HG02840 (cell line): Measurements from ENCODE around the gene RPS6KA2.

Source experiments
- ATAC-seq: cut with Tn5 transposase; IDR thresholded peaks from one replicate; pipeline ENCODE4 v1.9.1; 2021; ENCODE audit warnings: mild to moderate bottlenecking, moderate library complexity, moderate number of reproducible peaks; ENCODE audit not compliant: unreplicated experiment, low FRiP score

The RPS6KA2 gene

GRCh38 chr6:166474721-166475565 lies 152.1 kb downstream of the RPS6KA2 start:
- ATAC-seq, result no peak

DNA sequence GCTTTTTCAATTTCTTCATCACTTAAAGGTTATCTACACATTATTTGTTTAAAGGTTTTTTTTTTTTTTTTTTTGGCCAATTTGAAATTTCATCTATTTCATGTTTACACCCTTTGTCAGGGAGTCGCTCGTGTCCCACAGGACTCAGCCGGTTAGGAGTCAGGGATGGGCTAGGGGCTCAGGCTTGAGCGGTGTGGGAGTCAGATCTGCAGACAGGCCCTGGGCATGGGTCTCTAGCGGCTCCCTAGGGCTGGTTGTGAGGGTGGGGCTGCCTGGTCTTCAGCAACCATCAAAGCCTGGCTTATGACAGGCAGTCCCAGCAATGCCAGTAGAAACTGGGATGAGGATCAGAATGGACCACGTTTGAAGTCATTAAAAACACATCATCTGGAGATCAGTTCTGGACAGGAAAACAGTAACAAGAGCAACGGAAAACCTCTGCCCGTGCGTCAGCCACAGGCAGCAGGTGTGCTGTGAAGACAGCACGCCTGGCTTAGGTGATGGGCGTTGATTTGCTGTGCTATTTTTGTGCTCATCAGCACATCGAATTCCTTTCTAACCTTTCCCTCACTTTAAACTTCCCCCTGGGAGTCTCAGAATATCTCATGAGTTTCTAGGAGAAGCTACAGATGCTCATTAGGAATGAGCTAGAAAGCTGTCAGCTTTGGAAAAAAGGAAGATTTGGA lies 153.0 kb downstream of the RPS6KA2 start:
- ATAC-seq, result no peak

DNA sequence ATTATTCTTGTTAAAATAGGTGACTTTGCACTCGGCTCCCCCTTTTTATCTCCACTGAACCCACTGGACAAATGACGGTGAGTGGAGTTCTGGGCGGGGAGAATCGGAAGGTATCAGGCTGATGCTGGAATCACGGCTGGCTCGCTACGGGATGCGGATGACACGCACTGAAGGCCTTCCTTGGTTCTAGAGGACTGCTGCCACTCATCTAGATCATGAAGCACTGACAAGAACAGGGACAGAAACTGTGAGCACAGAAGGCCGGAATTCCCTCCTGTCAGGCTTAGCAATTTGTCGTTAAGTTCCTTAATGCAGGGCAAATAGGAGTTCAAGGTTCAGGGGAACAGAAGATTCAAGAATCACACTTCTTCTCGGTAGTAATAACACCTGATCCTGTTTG lies 154.4 kb downstream of the RPS6KA2 start:
- ATAC-seq, result no peak

- ATAC-seq, result no peak
These were observed 155.2 kb downstream of the RPS6KA2 start for GRCh38 chr6:166471797-166472260.

DNA sequence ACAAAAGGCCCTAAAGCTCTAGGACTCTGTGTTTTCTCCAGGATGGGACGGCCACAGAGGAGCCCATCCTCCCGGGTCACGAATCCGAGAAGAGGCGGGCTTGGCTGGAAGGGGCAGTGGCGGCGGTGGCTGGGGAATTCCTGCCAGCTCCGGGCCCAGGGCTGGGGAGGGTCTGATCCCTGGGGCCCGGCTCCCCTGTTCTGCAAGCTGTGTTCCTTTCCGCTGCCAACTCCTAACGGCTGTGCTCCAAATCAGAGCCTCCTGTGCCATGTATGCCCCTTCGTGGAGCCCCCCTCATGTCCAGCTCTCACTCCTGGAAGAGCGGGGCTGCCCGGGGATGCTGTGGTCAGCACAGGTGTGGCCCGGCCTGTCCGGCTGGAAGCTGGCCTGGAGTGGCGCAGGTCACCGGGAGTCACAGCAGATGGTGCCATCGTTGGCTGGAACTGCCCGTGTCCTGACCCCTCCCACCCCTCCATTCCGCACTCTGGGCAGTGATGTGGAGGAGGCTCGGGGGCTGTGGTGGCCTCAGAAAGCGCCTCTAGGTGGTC lies 156.1 kb downstream of the RPS6KA2 start:
- ATAC-seq, result no peak

GRCh38 chr6:166470029-166470862 lies 156.8 kb downstream of the RPS6KA2 start:
- no peak for ATAC-seq

- ATAC-seq, result no peak
These were observed 157.6 kb downstream of the RPS6KA2 start for GRCh38 chr6:166469426-166469961.

DNA sequence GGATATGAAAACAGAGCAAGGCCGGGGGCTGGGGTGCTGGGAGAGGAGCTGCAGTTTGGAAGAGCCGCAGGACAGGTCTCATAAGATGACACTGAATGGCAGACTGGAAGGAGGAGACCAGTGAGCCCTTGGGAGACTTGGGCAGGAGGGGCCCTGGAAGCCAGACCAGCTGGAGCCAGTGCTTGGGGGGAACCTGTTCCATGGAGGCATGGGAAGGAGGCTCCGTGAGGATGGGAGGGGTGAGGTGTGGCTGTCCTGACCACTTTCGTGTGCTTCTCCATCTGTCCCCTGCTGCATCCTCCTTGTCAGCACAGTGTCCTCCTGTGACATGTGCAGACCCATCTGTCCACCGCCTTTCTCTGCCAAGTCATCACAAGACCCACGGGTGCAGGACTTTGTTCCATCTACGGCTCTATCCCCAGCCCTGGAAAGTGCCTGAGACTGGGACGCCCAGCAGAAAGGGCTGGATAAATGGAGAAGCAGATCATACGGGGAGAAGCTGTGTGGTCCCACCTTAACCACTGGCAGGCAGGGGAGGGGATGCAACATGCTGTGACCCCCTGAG lies 159.5 kb downstream of the RPS6KA2 start:
- no peak for ATAC-seq

- no peak for ATAC-seq
These were observed 160.6 kb downstream of the RPS6KA2 start for GRCh38 chr6:166466178-166467122.

DNA sequence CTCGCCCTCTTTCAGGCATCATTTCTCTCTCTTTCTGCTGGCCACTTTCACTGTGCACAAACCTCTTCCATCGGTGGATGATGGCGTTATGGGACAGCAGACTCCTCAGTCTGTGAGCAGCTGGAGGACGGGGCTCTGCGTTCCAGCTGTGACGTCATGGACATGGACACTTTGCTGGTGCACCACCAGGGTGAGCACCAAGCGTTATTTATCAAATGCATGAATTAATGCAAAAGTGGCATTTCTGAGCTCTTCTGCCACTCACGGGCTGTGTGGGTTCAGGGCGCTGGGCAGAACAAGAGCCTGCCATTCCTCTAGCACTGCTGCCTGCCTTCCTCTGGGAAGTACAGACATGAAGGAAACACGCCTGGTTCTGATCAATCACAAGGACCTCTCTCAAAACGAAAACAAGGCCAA lies 161.4 kb downstream of the RPS6KA2 start:
- ATAC-seq, result no peak

- no peak for ATAC-seq
These were observed 162.1 kb downstream of the RPS6KA2 start for GRCh38 chr6:166465003-166465399.

DNA sequence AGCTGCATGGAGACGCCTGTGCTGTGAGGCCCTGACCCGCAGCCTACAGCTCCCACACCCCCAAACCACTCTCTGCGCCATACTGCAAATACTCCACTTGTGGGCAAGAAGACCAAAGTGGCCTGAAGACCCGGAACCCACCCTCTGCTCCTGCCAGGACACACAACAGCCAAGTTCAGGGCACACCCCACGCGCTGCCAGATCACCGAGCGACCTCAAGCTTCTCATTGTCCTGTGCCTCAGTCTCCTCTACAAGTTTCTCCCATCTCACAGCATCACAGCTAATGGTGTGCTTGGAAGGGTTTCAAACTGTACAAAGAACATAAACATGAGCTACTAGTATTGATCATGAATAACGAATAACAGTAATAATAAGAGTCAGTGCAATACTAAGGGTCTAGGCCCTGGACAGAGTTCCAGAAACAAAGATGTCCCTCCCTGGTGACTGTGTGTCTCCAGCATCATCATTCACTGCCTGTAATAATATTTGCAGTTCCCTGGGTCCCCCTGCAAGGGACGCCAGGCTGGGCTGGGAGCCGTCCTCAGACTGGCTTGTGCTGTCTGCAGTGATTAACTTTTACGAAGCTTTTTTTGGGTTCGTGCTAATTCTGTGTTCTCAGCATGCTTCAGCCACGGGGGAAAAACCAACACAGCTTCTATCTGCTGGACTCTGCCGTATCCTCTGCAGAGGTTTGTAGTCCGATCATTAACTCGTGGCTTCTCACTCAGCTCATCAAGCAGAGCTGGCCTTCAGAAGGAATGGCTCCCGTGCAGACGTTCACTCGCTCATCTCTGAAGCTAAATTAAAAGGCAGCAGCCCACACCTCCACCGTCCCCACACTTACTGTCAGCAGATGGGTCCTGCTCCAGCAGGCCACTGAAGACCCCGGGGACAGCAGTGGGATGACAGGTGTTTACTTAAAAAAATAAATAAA lies 162.7 kb downstream of the RPS6KA2 start:
- ATAC-seq, result no peak

DNA sequence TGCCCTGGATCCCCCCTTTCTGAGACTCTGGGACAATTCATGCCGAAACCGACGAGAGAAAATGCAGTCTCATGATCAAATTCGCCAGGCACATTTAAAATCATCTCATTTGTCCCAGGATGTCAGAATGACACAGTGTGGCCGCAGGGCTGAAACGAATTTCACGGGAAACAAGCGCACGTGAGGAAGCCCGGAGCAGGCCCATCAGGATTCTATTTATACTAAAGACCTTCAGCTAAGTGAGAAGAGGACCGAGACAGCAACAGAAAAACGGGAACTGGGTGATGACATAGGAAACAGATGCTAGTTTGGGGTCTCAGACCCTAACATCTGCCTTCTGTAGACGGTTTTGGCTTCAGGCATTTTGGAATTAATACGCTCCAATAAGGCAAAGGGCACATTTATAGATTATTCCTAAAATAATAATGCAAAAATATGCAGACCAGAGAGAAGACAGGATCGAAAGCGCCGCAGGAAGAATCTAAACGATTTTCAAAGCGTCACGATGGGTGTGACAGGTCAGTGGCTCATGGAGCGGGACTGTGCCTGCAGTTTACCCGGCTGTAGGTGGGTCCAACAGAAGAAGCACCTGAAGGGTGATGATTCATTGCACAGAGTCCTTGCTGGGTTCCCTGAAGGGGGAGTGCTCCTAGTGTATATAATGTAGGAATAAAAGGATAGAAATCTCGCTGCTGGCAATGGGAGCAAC lies 163.5 kb downstream of the RPS6KA2 start:
- no peak for ATAC-seq

DNA sequence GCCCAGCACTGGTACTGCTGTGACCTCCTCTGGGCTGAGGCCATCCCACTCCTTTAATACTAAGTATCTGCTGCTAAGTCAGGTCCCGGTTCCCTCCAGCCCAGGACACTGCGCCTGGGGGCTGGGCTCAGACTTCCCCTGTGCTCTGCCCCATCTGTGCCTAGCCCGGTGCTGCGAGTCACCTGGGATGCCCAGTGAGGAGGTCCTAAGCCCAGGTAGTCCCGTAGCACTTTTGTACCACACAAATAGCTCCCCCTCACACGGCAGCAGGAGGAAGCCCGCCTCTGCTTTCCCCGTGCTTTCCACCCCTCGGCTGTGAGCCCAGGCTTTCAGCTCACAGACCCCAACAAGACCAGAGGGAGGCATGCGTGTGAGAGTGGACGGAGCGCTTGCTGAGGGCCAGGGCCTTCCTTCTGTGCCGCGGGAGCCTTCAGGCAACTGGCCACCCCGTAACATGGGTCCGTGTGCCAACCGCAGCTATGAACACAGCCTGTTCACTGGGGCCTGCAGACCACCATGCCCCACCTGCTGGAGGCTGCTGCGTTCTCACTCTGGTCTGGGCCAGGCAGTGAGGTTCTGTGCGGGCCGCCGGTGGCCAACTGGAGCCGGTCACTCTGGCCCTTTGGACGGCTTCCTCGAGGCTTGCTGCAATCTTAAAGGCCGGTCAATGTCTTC lies 164.5 kb downstream of the RPS6KA2 start:
- ATAC-seq, result no peak

DNA sequence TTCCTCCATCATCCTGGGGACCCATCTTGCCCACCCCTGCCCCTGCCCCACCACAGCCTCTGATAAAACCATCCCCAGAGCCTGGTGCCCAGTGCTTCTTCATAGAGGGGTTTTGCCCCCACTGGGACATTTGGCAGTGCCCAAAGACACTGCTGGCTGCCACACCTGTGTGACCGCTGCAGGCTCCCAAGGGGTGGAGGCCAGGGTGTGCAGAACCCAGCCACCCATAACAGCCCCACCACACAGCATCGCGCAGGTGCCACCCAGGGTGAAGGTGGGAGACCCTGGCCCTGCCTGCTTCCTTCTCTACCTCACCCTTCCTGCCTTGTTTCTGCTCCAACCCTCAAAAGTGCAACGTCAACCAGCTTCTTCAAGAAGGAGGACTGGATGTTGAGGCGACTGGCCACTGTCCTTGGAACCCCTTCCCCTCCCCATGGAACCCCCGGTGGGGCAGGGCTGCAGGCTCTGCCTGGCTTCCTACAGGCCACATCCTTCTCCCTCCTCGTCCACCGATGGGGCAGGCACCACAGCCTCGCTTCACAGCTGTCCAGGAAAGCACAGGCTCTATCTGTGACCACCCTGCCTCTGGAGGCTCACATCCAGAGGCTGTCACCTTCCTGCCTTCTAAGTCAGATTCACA lies 165.1 kb downstream of the RPS6KA2 start:
- no peak for ATAC-seq
